ENCODE data around the gene SNX4. TPM values are rescaled to one million over a fixed set of nuclear protein-coding genes. Genes with fewer than 3 reads are reported as not detected.

SNX4 gene
- total RNA-seq, 2 experiments from 2014 or later, result 28.2 to 38.9 TPM

DNA sequence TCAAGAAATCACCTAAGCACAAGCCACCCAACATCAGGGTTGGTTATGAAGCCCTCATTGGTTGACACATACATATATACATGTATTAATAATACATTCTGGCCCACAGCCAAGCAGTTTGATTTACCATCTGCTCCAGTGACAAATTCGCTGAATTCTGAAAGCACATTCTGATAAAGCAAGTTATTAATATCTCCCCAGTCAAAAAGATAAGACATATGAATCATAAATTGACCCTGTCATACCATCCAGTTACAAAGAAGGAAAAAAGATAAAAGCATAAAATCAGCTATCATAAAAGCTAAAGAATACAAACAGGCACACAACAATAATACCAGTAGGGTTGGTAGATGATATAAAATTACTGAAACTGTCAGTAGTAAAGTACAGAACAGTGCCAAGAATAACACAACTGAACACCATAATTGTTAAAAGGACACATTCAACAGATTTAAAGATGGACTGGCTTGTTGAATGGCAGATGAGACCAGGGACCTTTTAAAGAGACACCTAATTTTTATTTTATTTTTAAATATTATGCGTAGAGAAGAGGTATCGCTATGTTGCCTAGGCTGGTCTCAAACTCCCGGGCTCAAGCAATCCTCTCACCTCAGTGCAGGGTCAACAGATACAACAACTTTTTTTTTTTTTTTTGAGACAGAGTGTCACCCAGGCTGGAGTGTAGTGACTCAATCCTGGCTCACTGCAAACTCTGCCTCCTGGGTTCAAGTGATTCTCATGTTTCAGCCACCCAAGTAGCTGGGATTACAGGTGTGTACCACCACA is 7.7 kb downstream of the SNX4 start:
- no peak overlapping the region for H3K4me3 ChIP-seq (ENCODE audit: low read depth, low read length, poor library complexity, severe bottlenecking)
- peaks cover 22% of the 10 kb centered on the region; the same call in 1 of the 2 replicates for H3K79me2 ChIP-seq (ENCODE audit: insufficient read depth, low read depth, low read length)
- no peak overlapping the region for H2AFZ ChIP-seq (ENCODE audit: low read length)
- BruUV-seq (replicated peaks), result no TSS peak
- intact Hi-C loops (cut with micrococcal nuclease; ENCODE audit: unreplicated experiment), result no loop called here
- POLR2A ChIA-PET, result interaction anchor here (0.6 to 1.0 kb wide), 2 partner anchors 8 to 11 kb away, joined by 3 read pairs; partner anchors contain the start of gene SNX4
- no peak overlapping the region for H3K27ac ChIP-seq (ENCODE audit: low read depth, low read length, poor library complexity, severe bottlenecking)
- H3K4me2 ChIP-seq (ENCODE audit: low read length), result no peak overlapping the region
- peaks cover 15% of the 10 kb centered on the region for H3K4me1 ChIP-seq (ENCODE audit: insufficient read depth, low read length, poor library complexity, severe bottlenecking)
- H3K36me3 ChIP-seq (ENCODE audit: insufficient read depth, low read length), result peaks cover 65% of the 10 kb centered on the region
- CTCF ChIA-PET (ENCODE audit: unreplicated experiment), result no interaction called here
- DNase-seq (ENCODE audit: low spot score), result no peak
- H3K9me2 ChIP-seq (ENCODE audit: insufficient read depth, low read length), result no peaks in the 10 kb centered on the region
- no peak for TF ChIP-seq EZH2phosphoT487 (IDR thresholded peaks at IDR 0.05; ENCODE audit: borderline replicate concordance, low read depth, low read length)
- TF ChIP-seq, protein P1, sequence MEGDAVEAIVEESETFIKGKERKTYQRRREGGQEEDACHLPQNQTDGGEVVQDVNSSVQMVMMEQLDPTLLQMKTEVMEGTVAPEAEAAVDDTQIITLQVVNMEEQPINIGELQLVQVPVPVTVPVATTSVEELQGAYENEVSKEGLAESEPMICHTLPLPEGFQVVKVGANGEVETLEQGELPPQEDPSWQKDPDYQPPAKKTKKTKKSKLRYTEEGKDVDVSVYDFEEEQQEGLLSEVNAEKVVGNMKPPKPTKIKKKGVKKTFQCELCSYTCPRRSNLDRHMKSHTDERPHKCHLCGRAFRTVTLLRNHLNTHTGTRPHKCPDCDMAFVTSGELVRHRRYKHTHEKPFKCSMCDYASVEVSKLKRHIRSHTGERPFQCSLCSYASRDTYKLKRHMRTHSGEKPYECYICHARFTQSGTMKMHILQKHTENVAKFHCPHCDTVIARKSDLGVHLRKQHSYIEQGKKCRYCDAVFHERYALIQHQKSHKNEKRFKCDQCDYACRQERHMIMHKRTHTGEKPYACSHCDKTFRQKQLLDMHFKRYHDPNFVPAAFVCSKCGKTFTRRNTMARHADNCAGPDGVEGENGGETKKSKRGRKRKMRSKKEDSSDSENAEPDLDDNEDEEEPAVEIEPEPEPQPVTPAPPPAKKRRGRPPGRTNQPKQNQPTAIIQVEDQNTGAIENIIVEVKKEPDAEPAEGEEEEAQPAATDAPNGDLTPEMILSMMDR (conservative IDR thresholded peaks at IDR 0.05; ENCODE audit: low read length), result no peak
- no peaks in the 10 kb centered on the region for H4K20me1 ChIP-seq (ENCODE audit: insufficient read depth, low read length)
- peaks cover 17% of the 10 kb centered on the region; the same call in 1 of the 2 replicates for H3K9me3 ChIP-seq (ENCODE audit: low read length)

DNA sequence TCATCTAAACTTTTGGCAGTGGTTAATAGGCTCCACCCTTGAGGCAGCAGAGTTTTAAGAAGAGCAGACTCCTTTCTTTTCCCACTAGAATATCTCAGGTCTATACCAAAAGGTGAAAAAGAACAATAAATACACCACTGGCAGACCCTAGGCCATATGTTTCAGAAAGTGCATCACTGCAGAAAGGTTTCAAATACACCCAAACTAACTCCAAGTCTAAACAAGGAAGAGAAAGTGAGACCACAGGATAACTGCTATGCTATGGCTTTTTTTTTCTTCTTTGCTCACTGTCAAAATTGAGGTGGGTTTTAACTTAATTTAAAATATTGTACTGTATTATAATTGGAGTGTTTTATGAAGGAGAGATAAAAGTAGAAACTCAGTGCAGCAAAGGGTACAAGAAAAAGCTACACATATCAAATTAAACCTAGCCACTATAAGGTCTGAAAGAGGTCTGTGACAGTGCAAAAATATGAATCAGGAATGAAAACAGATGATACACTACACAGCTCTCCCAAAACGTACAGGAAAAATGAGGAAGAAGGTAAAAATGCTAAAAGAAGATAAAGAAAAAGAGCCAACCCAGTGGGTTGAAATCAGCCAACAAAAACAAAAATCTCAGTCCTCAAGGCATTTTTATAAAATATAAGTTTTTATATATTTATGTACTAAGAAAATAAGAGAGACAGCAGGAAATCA is 8.4 kb downstream of the SNX4 start:
- no peak overlapping the region for H3K27ac ChIP-seq (ENCODE audit: low read depth, low read length, poor library complexity, severe bottlenecking)
- BruUV-seq (replicated peaks), result no TSS peak
- H3K9me3 ChIP-seq (ENCODE audit: low read length), result peaks cover 21% of the 10 kb centered on the region; the same call in 1 of the 2 replicates
- no peaks in the 10 kb centered on the region for H3K9me2 ChIP-seq (ENCODE audit: insufficient read depth, low read length)
- no peak overlapping the region for H3K4me3 ChIP-seq (ENCODE audit: low read depth, low read length, poor library complexity, severe bottlenecking)
- peaks cover 9% of the 10 kb centered on the region for H3K4me1 ChIP-seq (ENCODE audit: insufficient read depth, low read length, poor library complexity, severe bottlenecking)
- H2AFZ ChIP-seq (ENCODE audit: low read length), result no peak overlapping the region
- ChIA-PET CTCF (ENCODE audit: unreplicated experiment) (no interaction called here), POLR2A (interaction anchor here (0.6 to 1.0 kb wide), 2 partner anchors 9 to 12 kb away, joined by 3 read pairs; partner anchors contain the start of gene SNX4)
- no peak overlapping the region for H3K4me2 ChIP-seq (ENCODE audit: low read length)
- peaks cover 22% of the 10 kb centered on the region; the same call in 1 of the 2 replicates for H3K79me2 ChIP-seq (ENCODE audit: insufficient read depth, low read depth, low read length)
- intact Hi-C loops (cut with micrococcal nuclease; ENCODE audit: unreplicated experiment), result no loop called here
- DNase-seq (ENCODE audit: low spot score), result no peak
- no peaks in the 10 kb centered on the region for H4K20me1 ChIP-seq (ENCODE audit: insufficient read depth, low read length)
- TF ChIP-seq, protein P1 (conservative IDR thresholded peaks at IDR 0.05; ENCODE audit: low read length), result no peak
- peaks cover 68% of the 10 kb centered on the region for H3K36me3 ChIP-seq (ENCODE audit: insufficient read depth, low read length)

All from OCI-LY7 (cell line).